Smooth muscle cell (in vitro differentiated cells): ENCODE results near the gene UBE2F. TPM values are rescaled to one million over a fixed set of nuclear protein-coding genes. Genes with fewer than 3 reads are reported as not detected.

Experiments used
- DNase-seq: peaks from one replicate; lab custom pipeline; 2025; ENCODE audit not compliant: unreplicated experiment; lab: John Stamatoyannopoulos, UW
- H2AFZ ChIP-seq: fragments of 200-600 bp; sonication (generic); 2 replicates; pipeline ENCODE4 v1.6.0; 2016; ENCODE audit warnings: antibody characterized with exemption, low read depth, mild to moderate bottlenecking
- H3F3A ChIP-seq: fragments of 200-600 bp; sonication (generic); 2 replicates; pipeline ENCODE4 v1.6.0; 2017; ENCODE audit warnings: antibody characterized with exemption, low read depth
- H3K27ac ChIP-seq: fragments of 200-600 bp; sonication (generic); 2 replicates; pipeline ENCODE4 v1.5.1; 2016; ENCODE audit warnings: low read depth, mild to moderate bottlenecking
- H3K27me3 ChIP-seq: fragments of 200-600 bp; sonication (generic); 2 replicates; pipeline ENCODE4 v1.6.1; 2016; ENCODE audit warnings: low read depth, mild to moderate bottlenecking
- H3K36me3 ChIP-seq: fragments of 200-600 bp; sonication (generic); 2 replicates; pipeline ENCODE4 v1.5.1; 2016; ENCODE audit warnings: low read depth
- H3K4me1 ChIP-seq: fragments of 200-600 bp; sonication (generic); 2 replicates; pipeline ENCODE4 v1.5.1; 2016; ENCODE audit warnings: low read depth
- H3K4me2 ChIP-seq: fragments of 200-600 bp; sonication (generic); 2 replicates; pipeline ENCODE4 v1.6.0; 2016; ENCODE audit warnings: mild to moderate bottlenecking
- H3K4me3 ChIP-seq: fragments of 200-600 bp; sonication (generic); 2 replicates; pipeline ENCODE4 v1.5.1; 2016; ENCODE audit warnings: mild to moderate bottlenecking
- H3K79me2 ChIP-seq: fragments of 200-600 bp; sonication (generic); 2 replicates; pipeline ENCODE4 v1.6.0; 2016; ENCODE audit warnings: low read depth, mild to moderate bottlenecking
- H3K9ac ChIP-seq: fragments of 200-600 bp; sonication (generic); 2 replicates; pipeline ENCODE4 v1.6.0; 2016; ENCODE audit warnings: low read depth
- H3K9me3 ChIP-seq: fragments of 200-600 bp; sonication (generic); replicated peaks from 2 replicates; pipeline ENCODE4 v1.5.1; 2016; ENCODE audit warnings: low read depth
- H4K20me1 ChIP-seq: fragments of 200-600 bp; sonication (generic); 2 replicates; pipeline ENCODE4 v1.6.0; 2016; ENCODE audit warnings: low read depth
- CTCF ChIP-seq: fragments of 200-600 bp; sonication (generic); IDR thresholded peaks from 2 replicates; pipeline ENCODE4 v1.5.1; 2017; ENCODE audit warnings: borderline replicate concordance, mild to moderate bottlenecking, antibody characterized with exemption; ENCODE audit not compliant: insufficient read depth, poor library complexity, severe bottlenecking
- WGBS: methylation state at CpG from one replicate; pipeline ENCODE4 v1.1.7; 2016; ENCODE audit warnings: low lambda C conversion rate; 5-methylcytosine and 5-hydroxymethylcytosine counted together
- polyA plus RNA-seq: library from polyadenylated mRNA; unstranded; fragments of >200 nt; fragmentation: Nextera tagmentation; extraction: Ambion mirVana; gene quantifications from 2 replicates; pipeline ENCODE4 v1.2.1, GENCODE V29; 2016
- total RNA-seq: library from RNA; depleted of rRNA; stranded (reverse); fragments of >200 nt; gene quantifications from 2 replicates; pipeline ENCODE4 v1.2.3, GENCODE V29; 2014

UBE2F gene
- total and polyA plus RNA-seq, 2 experiments from 2014 or later, result 52.5 to 94.8 TPM

DNA sequence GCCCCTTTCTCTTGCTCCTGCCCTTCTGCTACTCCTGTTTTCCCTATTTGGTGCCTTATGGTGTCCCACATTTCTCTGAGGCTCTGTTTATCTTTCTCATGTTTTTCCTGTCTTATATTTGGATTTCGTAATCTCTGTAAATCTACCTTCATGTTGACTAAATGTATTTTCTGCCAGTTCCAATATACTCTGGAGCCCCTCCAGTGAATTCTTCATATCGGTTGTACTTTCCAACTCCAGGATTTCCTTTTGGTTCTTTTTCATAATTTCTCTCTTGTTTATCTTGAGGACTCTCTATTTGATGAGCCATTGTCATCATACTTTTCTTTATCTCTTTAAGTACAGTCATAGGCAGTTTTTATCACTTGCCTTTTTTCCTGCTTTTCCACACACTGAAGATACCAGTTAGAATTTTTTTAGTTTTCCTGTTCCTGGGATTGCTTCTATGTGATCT lies 113.1 kb downstream of the UBE2F start:
- Histone ChIP-seq H3K36me3 (no peaks in the 10 kb centered on the region), H2AFZ (no peak overlapping the region), H3K4me1 (no peaks in the 10 kb centered on the region), H4K20me1 (no peaks in the 10 kb centered on the region), H3K79me2 (no peaks in the 10 kb centered on the region), H3K9ac (no peak overlapping the region), H3K9me3 (no peaks in the 10 kb centered on the region), H3K27ac (no peak overlapping the region), H3K4me3 (no peak overlapping the region), H3K27me3 (no peaks in the 10 kb centered on the region), H3K4me2 (no peak overlapping the region), H3F3A (no peaks in the 10 kb centered on the region)
- DNase-seq, result no peak
- no peak for TF ChIP-seq CTCF
- 80% methylated on average over 2 of the region's 2 CpGs for WGBS

DNA sequence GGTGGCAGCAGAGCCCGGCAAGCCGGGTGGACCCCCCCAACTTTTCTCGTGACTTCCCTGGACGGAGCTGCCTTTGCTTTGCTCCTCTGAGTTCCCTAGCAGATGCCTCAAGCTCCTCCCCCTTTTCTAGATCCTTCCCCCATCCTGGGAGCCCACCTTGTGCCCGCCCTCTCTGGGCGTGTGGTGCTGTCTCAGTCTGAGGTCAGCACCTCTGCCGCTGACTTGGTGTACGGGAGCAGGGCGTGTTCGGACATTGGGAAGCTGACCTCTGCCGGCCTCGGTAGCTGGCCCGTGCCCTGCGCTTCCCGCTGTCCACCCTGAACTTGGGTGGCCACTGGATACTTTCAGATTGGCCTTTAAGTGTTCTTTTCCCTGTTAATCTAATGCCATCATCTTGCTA lies 113.7 kb downstream of the UBE2F start:
- Histone ChIP-seq H3K27me3 (no peaks in the 10 kb centered on the region), H3K4me1 (no peaks in the 10 kb centered on the region), H3K9ac (no peak overlapping the region), H2AFZ (no peak overlapping the region), H3K4me2 (no peak overlapping the region), H3K36me3 (no peaks in the 10 kb centered on the region), H4K20me1 (no peaks in the 10 kb centered on the region), H3K27ac (no peak overlapping the region), H3K79me2 (no peaks in the 10 kb centered on the region), H3K9me3 (no peaks in the 10 kb centered on the region), H3F3A (no peaks in the 10 kb centered on the region), H3K4me3 (no peak overlapping the region)
- no peak for TF ChIP-seq CTCF
- no peak for DNase-seq
- 99% methylated on average over 15 of the region's 15 CpGs for WGBS

- Histone ChIP-seq H3F3A (no peaks in the 10 kb centered on the region), H3K36me3 (no peaks in the 10 kb centered on the region), H3K27ac (no peak overlapping the region), H3K79me2 (no peaks in the 10 kb centered on the region), H3K27me3 (no peaks in the 10 kb centered on the region), H3K9me3 (no peaks in the 10 kb centered on the region), H3K9ac (no peak overlapping the region), H4K20me1 (no peaks in the 10 kb centered on the region), H3K4me2 (no peak overlapping the region), H3K4me3 (no peak overlapping the region), H3K4me1 (no peaks in the 10 kb centered on the region), H2AFZ (no peak overlapping the region)
- no peak for DNase-seq
- 94% methylated on average over 13 of the region's 13 CpGs for WGBS
- TF ChIP-seq CTCF, result no peak
Measured at GRCh38 chr2:238081150-238081549, 114.3 kb downstream of the UBE2F start.

DNA sequence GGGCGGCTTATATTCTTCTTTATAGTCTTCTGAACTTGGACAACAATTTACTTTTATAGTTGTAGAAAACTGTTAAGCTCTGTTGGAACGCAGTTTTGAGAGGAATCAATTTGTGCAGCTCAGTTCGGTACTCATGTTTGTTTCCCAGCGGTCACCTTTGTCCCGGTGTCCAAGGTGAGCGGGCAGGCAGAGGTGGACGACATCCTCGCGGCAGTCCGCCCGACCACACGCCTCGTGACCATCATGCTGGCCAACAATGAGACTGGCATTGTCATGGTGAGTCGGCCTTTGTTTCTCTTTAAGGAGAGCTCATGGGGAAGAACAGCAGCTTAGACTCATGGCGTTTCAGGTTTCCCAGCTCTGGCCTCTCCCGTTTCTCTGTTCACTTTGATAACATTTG lies 114.7 kb downstream of the UBE2F start:
- H3K9ac ChIP-seq, result no peak overlapping the region
- H3K9me3 ChIP-seq, result no peaks in the 10 kb centered on the region
- no peaks in the 10 kb centered on the region for H3K4me1 ChIP-seq
- H3K4me2 ChIP-seq, result no peak overlapping the region
- no peaks in the 10 kb centered on the region for H3K27me3 ChIP-seq
- no peak overlapping the region for H3K4me3 ChIP-seq
- H3K27ac ChIP-seq, result no peak overlapping the region
- no peaks in the 10 kb centered on the region for H3K79me2 ChIP-seq
- no peak for DNase-seq
- 97% methylated on average over 16 of the region's 16 CpGs for WGBS
- H3F3A ChIP-seq, result no peaks in the 10 kb centered on the region
- no peak overlapping the region for H2AFZ ChIP-seq
- H3K36me3 ChIP-seq, result no peaks in the 10 kb centered on the region
- H4K20me1 ChIP-seq, result no peaks in the 10 kb centered on the region
- no peak for TF ChIP-seq CTCF
